Fibroblast of lung (primary cell): Measurements from ENCODE around the gene CALD1. TPM values are rescaled to one million over a fixed set of nuclear protein-coding genes. Genes with fewer than 3 reads are reported as not detected.

ENCODE experiments used
- DNase-seq, 2 donors: peaks; one replicate each; pipeline versions ENCODE4 v3.0.0 to v3.0.0-alpha.2; 2010; ENCODE audit warnings: low read depth in 2 of 2
- H2AFZ ChIP-seq: 2 replicates; pipeline ENCODE4 v1.5.1; 2012; ENCODE audit warnings: low read length, control low read depth, inconsistent platforms
- H3K27ac ChIP-seq: 2 replicates; pipeline ENCODE4 v1.5.1; 2011; ENCODE audit warnings: low read length, control low read depth; ENCODE audit not compliant: insufficient read depth
- H3K27me3 ChIP-seq: 2 replicates; pipeline ENCODE4 v1.5.1; 2011; ENCODE audit warnings: mild to moderate bottlenecking, low read length; ENCODE audit not compliant: control insufficient read depth, insufficient read depth
- H3K36me3 ChIP-seq: 2 replicates; pipeline ENCODE4 v1.5.1; 2011; ENCODE audit warnings: low read length; ENCODE audit not compliant: control insufficient read depth, insufficient read depth
- H3K4me1 ChIP-seq: 2 replicates; pipeline ENCODE4 v1.5.1; 2011; ENCODE audit warnings: low read length; ENCODE audit not compliant: control insufficient read depth, insufficient read depth; ENCODE audit errors: extremely low read depth
- H3K4me2 ChIP-seq: 2 replicates; pipeline ENCODE4 v1.5.1; 2011; ENCODE audit warnings: low read length, control low read depth; ENCODE audit not compliant: insufficient read depth; ENCODE audit errors: extremely low read depth
- H3K4me3 ChIP-seq, 4 experiments: fragments of 200-600 bp in 1 of 4; sonication (generic) in 1 of 4; replicated peaks in 1 of 4; 2 replicates each; pipeline ENCODE4 v1.5.1; 2011 to 2016; ENCODE audit warnings: low read length in 4 of 4, low read depth in 3 of 4, mild to moderate bottlenecking in 3 of 4, control low read depth in 2 of 4, inconsistent platforms in 1 of 4, mixed read lengths in 1 of 4; ENCODE audit not compliant: insufficient read depth in 1 of 4; ENCODE audit errors: control extremely low read depth in 1 of 4
- H3K79me2 ChIP-seq: 2 replicates; pipeline ENCODE4 v1.5.1; 2012; ENCODE audit warnings: mild to moderate bottlenecking, low read length, inconsistent platforms; ENCODE audit not compliant: control insufficient read depth, insufficient read depth
- H3K9ac ChIP-seq: 2 replicates; pipeline ENCODE4 v1.5.1; 2011; ENCODE audit warnings: mild to moderate bottlenecking, low read length, control low read depth; ENCODE audit not compliant: insufficient read depth
- H3K9me3 ChIP-seq: 2 replicates; pipeline ENCODE4 v1.5.1; 2012; ENCODE audit warnings: low read depth, low read length; ENCODE audit not compliant: control insufficient read depth, insufficient read depth
- H4K20me1 ChIP-seq: 2 replicates; pipeline ENCODE4 v1.5.1; 2011; ENCODE audit warnings: low read length; ENCODE audit not compliant: control insufficient read depth, insufficient read depth; ENCODE audit errors: extremely low read depth
- EZH2 ChIP-seq: IDR thresholded peaks from 2 replicates; pipeline ENCODE4 v1.5.1; 2012; ENCODE audit warnings: low read length, control low read depth, mild to moderate bottlenecking; ENCODE audit errors: missing control alignments
- polyA plus RNA-seq, 2 donors: library from polyadenylated mRNA; depleted of rRNA in 1 of 2; stranded (reverse) in 1 of 2; unstranded in 1 of 2; fragments of >200 nt; gene quantifications; 2 replicates each; pipeline ENCODE4 v1.2.1, GENCODE V29; 2011 to 2012; ENCODE audit warnings: missing spikeins in 1 of 2
- total RNA-seq: library from RNA; depleted of rRNA; stranded (reverse); fragments of >200 nt; gene quantifications from 2 replicates; pipeline ENCODE4 v1.2.1, GENCODE V29; 2014
- TF ChIP-seq, protein P1 (sequence below), 2 donors: IDR thresholded peaks in 1 of 2; conservative IDR thresholded peaks in 1 of 2; 1 replicate in 1 of 2; 2 replicates in 1 of 2; pipeline ENCODE4 v1.5.1; 2011 to 2012; ENCODE audit warnings: low read length in 2 of 2, control low read depth in 1 of 2, inconsistent platforms in 1 of 2, low read depth in 1 of 2, mild to moderate bottlenecking in 1 of 2

CALD1 gene
- total and polyA plus RNA-seq, 2 donors (not counting 1 experiment from before 2014, with no cell fraction given), result 343 to 1,187 TPM

DNA sequence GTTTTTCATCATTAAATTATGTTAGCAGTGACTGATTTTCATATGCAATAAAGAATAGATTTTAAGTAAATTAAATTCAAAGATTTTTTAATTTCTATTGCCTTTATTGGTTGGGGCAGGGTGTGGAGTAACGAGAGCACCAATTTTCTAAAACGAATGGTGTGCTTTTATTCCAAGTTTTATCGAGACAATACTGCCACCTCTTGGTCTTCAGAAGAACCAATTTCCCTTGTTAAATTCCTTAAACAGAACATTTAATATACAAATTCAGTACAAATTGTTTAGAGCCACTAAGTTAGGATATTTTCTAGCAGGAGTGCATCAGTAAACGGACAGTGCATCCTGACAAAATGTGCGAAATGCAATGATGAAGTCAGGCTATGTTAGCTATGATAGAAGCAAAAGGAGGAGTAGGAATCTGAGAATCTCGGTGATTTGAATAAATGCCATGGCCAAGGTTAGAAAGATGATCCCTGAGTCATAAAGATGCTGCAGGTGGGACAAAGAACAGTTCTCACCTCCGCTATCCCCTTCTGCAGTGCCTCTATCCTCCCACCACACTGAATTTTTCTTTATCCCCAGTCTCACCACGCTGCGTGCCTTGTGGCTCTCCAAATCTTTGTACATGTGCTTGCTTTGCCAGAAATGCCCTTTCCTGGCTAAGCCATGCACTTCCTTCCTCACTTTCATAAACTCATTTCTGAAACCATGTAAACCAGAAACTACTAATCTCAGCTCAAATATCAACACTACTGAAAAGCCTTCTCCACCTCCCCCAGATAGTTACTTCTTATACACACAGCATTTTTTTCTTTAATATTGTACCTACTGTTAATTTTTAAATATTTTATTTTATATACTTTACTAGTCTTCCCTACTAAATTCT lies 175.0 kb downstream of the CALD1 start:
- TF ChIP-seq, protein P1, sequence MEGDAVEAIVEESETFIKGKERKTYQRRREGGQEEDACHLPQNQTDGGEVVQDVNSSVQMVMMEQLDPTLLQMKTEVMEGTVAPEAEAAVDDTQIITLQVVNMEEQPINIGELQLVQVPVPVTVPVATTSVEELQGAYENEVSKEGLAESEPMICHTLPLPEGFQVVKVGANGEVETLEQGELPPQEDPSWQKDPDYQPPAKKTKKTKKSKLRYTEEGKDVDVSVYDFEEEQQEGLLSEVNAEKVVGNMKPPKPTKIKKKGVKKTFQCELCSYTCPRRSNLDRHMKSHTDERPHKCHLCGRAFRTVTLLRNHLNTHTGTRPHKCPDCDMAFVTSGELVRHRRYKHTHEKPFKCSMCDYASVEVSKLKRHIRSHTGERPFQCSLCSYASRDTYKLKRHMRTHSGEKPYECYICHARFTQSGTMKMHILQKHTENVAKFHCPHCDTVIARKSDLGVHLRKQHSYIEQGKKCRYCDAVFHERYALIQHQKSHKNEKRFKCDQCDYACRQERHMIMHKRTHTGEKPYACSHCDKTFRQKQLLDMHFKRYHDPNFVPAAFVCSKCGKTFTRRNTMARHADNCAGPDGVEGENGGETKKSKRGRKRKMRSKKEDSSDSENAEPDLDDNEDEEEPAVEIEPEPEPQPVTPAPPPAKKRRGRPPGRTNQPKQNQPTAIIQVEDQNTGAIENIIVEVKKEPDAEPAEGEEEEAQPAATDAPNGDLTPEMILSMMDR (conservative IDR thresholded peaks at IDR 0.05 in 1 of 2, IDR thresholded peaks at IDR 0.05 in 1 of 2; ENCODE audit: low read depth in 1 of 2, low read length in 2 of 2), result peak; percentile 42 to 55
- no peak for TF ChIP-seq EZH2
- H3K9ac ChIP-seq, result no peak overlapping the region
- peaks cover 9% of the 10 kb centered on the region for H3K36me3 ChIP-seq
- no peak overlapping the region for H3K27ac ChIP-seq
- no peaks in the 10 kb centered on the region for H4K20me1 ChIP-seq
- no peaks in the 10 kb centered on the region for H3K27me3 ChIP-seq
- H3K9me3 ChIP-seq, result no peaks in the 10 kb centered on the region
- no peak overlapping the region for H2AFZ ChIP-seq
- H3K4me2 ChIP-seq, result no peak overlapping the region
- DNase-seq, result peak in 1 of 2 donors; percentile 72
- H3K79me2 ChIP-seq, result no peaks in the 10 kb centered on the region
- H3K4me1 ChIP-seq, result no peaks in the 10 kb centered on the region
- no peak overlapping the region for H3K4me3 ChIP-seq

DNA sequence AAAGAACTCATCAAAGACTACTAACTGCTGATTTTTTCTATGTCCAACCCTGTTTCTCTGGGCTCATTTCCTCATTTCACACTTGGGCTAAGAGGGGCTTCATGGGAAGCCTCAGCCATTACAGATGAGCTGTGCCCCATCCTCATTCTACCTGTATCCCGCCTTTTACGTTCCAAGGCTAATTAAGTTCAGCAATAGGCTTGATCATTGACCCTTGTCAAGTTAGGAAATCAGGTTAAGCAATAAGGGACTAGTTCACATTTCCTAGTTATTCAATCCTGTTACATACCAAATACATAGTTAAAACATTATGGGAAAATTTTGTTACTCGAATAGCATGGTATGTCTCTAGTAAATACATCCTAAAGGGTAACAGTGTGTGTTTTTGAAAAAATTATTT lies 177.6 kb downstream of the CALD1 start:
- Histone ChIP-seq H3K4me2 (no peak overlapping the region), H3K4me1 (no peaks in the 10 kb centered on the region), H3K4me3 (no peak overlapping the region), H4K20me1 (no peaks in the 10 kb centered on the region), H3K27ac (no peak overlapping the region), H3K9me3 (no peaks in the 10 kb centered on the region), H3K27me3 (no peaks in the 10 kb centered on the region), H3K79me2 (no peaks in the 10 kb centered on the region), H3K9ac (no peak overlapping the region), H2AFZ (no peak overlapping the region), H3K36me3 (peaks cover 11% of the 10 kb centered on the region)
- DNase-seq, result no peak
- TF ChIP-seq EZH2, result no peak
- TF ChIP-seq, protein P1 (conservative IDR thresholded peaks at IDR 0.05 in 1 of 2, IDR thresholded peaks at IDR 0.05 in 1 of 2; ENCODE audit: low read depth in 1 of 2, low read length in 2 of 2), result no peak

DNA sequence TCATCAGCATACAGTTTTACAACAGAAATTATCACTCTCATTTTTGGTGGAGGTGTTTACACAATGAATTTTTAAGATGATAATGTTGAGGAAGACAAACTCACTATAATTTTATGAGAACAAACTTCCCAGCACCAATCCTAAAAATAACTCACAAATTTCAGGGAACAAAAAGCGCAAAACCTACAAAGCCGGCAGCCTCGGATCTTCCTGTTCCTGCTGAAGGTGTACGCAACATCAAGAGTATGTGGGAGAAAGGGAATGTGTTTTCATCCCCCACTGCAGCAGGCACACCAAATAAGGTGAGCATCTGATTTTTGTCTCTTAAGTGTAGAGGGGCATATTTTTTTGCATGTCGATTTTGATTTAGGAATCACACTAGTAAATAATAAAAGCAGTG lies 180.4 kb downstream of the CALD1 start:
- Histone ChIP-seq H3K9ac (no peak overlapping the region), H2AFZ (no peak overlapping the region), H3K4me3 (no peak overlapping the region), H3K4me2 (no peak overlapping the region), H4K20me1 (no peaks in the 10 kb centered on the region), H3K4me1 (no peaks in the 10 kb centered on the region), H3K27ac (no peak overlapping the region), H3K27me3 (no peaks in the 10 kb centered on the region), H3K79me2 (no peaks in the 10 kb centered on the region), H3K36me3 (peaks cover 13% of the 10 kb centered on the region), H3K9me3 (no peaks in the 10 kb centered on the region)
- DNase-seq, result no peak
- no peak for TF ChIP-seq EZH2
- TF ChIP-seq, protein P1 (conservative IDR thresholded peaks at IDR 0.05 in 1 of 2, IDR thresholded peaks at IDR 0.05 in 1 of 2; ENCODE audit: low read depth in 1 of 2, low read length in 2 of 2), result no peak
